CD4-positive, alpha-beta T cell (primary cell): ENCODE measurements around the gene ANO10. TPM values are rescaled to one million over a fixed set of nuclear protein-coding genes. Genes with fewer than 3 reads are reported as not detected.

ENCODE experiments used
- ATAC-seq: fragments of 200-7000 bp; cut with Tn5 transposase; one replicate; pipeline ENCODE4 v1.10.0; 2022; ENCODE audit warnings: mild to moderate bottlenecking; ENCODE audit not compliant: poor library complexity
- CTCF ChIA-PET: fragments of 350-600 bp; sonication (Branson Sonifier 250); formaldehyde crosslinking; loops from one replicate; lab custom pipeline; 2021; ENCODE audit warnings: antibody characterized with exemption, inconsistent platforms; lab: Charles Lee
- POLR2A ChIA-PET: fragments of 350-600 bp; sonication (Branson Sonifier 250); formaldehyde crosslinking; loops from one replicate; lab custom pipeline; 2021; ENCODE audit warnings: antibody characterized with exemption, inconsistent platforms; lab: Charles Lee
- DNase-seq, 14 experiments: peaks; one replicate each; pipeline ENCODE4 v3.0.0-alpha.2; 2013 to 2020; ENCODE audit warnings: mixed read lengths in 2 of 14
- H3K27ac ChIP-seq, 2 donors: one replicate each; pipeline versions ENCODE4 v1.5.1 to v1.7.0; 2013; ENCODE audit warnings: low read length in 2 of 2, low read depth in 1 of 2, mild to moderate bottlenecking in 1 of 2
- H3K27me3 ChIP-seq, 2 experiments: 1 replicate in 1 of 2; 2 replicates in 1 of 2; pipeline versions ENCODE4 v1.6.1 to v1.7.0; 2013; ENCODE audit warnings: low read length in 2 of 2, control low read depth in 1 of 2, mild to moderate bottlenecking in 1 of 2, moderate library complexity in 1 of 2; ENCODE audit not compliant: insufficient read depth in 2 of 2, control insufficient read depth in 1 of 2
- H3K36me3 ChIP-seq: one replicate; pipeline ENCODE4 v1.6.1; 2013; ENCODE audit warnings: low read length, control low read depth; ENCODE audit not compliant: insufficient read depth
- H3K4me1 ChIP-seq: one replicate; pipeline ENCODE4 v1.6.1; 2013; ENCODE audit warnings: low read length, control low read depth; ENCODE audit not compliant: insufficient read depth
- H3K4me3 ChIP-seq: one replicate; pipeline ENCODE4 v1.5.1; 2013; ENCODE audit warnings: mild to moderate bottlenecking, low read length, moderate library complexity
- H3K9me3 ChIP-seq, 2 experiments: 1 replicate in 1 of 2; 2 replicates in 1 of 2; pipeline versions ENCODE4 v1.6.1 to v1.7.0; 2013; ENCODE audit warnings: low read length in 2 of 2, mild to moderate bottlenecking in 2 of 2, control low read depth in 1 of 2, moderate library complexity in 1 of 2; ENCODE audit not compliant: control insufficient read depth in 1 of 2, insufficient read depth in 1 of 2
- H3K27ac Mint-ChIP-seq: one replicate; pipeline ENCODE4 v1.8.0; 2020; ENCODE audit warnings: mixed read lengths
- H3K27me3 Mint-ChIP-seq: one replicate; pipeline ENCODE4 v1.8.0; 2021; ENCODE audit warnings: mixed read lengths
- H3K36me3 Mint-ChIP-seq: one replicate; pipeline ENCODE4 v1.8.0; 2021; ENCODE audit warnings: low read depth, mixed read lengths
- H3K4me1 Mint-ChIP-seq: one replicate; pipeline ENCODE4 v1.8.0; 2021; ENCODE audit warnings: low read depth, mixed read lengths
- H3K4me3 Mint-ChIP-seq: one replicate; pipeline ENCODE4 v1.8.0; 2020; ENCODE audit warnings: mild to moderate bottlenecking, mixed read lengths
- H3K9me3 Mint-ChIP-seq: one replicate; pipeline ENCODE4 v1.8.0; 2020; ENCODE audit warnings: mixed read lengths
- intact Hi-C, 2 experiments: fragments of 100-400 bp; cut with DNase I in 1 of 2; cut with micrococcal nuclease in 1 of 2; formaldehyde crosslinking; loops; one replicate each; pipeline versions ENCODE4 v1.15.1 to v1.9.0; 2023 to 2025; cut with DNase I, micrococcal nuclease
- total RNA-seq, 174 experiments: library from RNA in 2 of 174; stranded (reverse) in 2 of 174; gene quantifications; one replicate each; pipeline ENCODE4 v1.2.3 and lab custom pipeline; 2021 to 2026
- TF ChIP-seq, protein P1 (sequence below): fragments of 200-600 bp; IDR thresholded peaks from one replicate; pipeline ENCODE4 v1.8.0; 2022; ENCODE audit warnings: antibody characterized with exemption, mild to moderate bottlenecking

Gene ANO10
- total RNA-seq, 2 experiments from 2014 or later: 6.9 to 8.0 TPM

DNA sequence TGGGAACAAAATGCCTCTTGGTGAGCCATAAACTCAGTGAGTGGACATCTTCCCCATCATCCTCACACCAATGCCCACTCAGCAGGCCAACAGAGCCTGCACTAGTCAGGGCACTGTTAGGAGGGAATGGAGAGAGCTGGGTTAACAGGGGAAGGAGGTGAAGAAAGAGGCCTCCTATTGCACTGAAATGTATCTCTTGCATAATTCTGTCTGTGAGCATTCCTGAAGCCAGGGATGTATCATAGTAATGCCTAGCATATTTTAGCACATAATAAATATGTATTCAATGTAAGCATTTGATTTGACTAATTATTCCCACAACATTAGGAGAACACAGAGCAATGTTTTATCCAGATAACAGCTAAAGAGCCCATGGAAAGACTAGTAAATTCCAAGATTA is 81.2 kb downstream of the ANO10 start:
- Histone ChIP-seq H3K9me3 (no peaks in the 10 kb centered on the region), H3K4me1 (no peaks in the 10 kb centered on the region), H3K4me3 (no peak overlapping the region), H3K27me3 (no peaks in the 10 kb centered on the region), H3K27ac (no peak overlapping the region), H3K36me3 (no peaks in the 10 kb centered on the region)
- no peaks in the 10 kb centered on the region for H3K4me1 Mint-ChIP-seq
- no peak overlapping the region for H3K27ac Mint-ChIP-seq
- TF ChIP-seq, protein P1, sequence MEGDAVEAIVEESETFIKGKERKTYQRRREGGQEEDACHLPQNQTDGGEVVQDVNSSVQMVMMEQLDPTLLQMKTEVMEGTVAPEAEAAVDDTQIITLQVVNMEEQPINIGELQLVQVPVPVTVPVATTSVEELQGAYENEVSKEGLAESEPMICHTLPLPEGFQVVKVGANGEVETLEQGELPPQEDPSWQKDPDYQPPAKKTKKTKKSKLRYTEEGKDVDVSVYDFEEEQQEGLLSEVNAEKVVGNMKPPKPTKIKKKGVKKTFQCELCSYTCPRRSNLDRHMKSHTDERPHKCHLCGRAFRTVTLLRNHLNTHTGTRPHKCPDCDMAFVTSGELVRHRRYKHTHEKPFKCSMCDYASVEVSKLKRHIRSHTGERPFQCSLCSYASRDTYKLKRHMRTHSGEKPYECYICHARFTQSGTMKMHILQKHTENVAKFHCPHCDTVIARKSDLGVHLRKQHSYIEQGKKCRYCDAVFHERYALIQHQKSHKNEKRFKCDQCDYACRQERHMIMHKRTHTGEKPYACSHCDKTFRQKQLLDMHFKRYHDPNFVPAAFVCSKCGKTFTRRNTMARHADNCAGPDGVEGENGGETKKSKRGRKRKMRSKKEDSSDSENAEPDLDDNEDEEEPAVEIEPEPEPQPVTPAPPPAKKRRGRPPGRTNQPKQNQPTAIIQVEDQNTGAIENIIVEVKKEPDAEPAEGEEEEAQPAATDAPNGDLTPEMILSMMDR: no peak
- no peaks in the 10 kb centered on the region for H3K36me3 Mint-ChIP-seq
- no peak for DNase-seq
- H3K27me3 Mint-ChIP-seq: no peaks in the 10 kb centered on the region
- no peak overlapping the region for H3K4me3 Mint-ChIP-seq
- no peaks in the 10 kb centered on the region for H3K9me3 Mint-ChIP-seq
- no peak for ATAC-seq
- ChIA-PET CTCF (interaction anchor here (1.7 kb wide), 1 partner anchor 658 kb away, joined by 5 read pairs; no protein-coding TSS in a partner anchor), POLR2A (no interaction called here)
- intact Hi-C loops: loop anchor here in 1 of 2 experiments (5.0 kb wide), 4 partner anchors 97 to 572 kb away; no protein-coding TSS in a partner anchor

GRCh38 chr3:43539321-43539720 is 82.5 kb downstream of the ANO10 start:
- Histone ChIP-seq H3K4me3 (no peak overlapping the region), H3K27me3 (no peaks in the 10 kb centered on the region), H3K4me1 (no peaks in the 10 kb centered on the region), H3K36me3 (no peaks in the 10 kb centered on the region), H3K9me3 (no peaks in the 10 kb centered on the region), H3K27ac (no peak overlapping the region)
- no peak overlapping the region for H3K4me3 Mint-ChIP-seq
- no peaks in the 10 kb centered on the region for H3K27me3 Mint-ChIP-seq
- DNase-seq: no peak
- H3K27ac Mint-ChIP-seq: no peak overlapping the region
- intact Hi-C loops: no loop called here
- no peaks in the 10 kb centered on the region for H3K4me1 Mint-ChIP-seq
- no peak for ATAC-seq
- POLR2A ChIA-PET: no interaction called here
- no peaks in the 10 kb centered on the region for H3K36me3 Mint-ChIP-seq
- TF ChIP-seq, protein P1: no peak
- no peaks in the 10 kb centered on the region for H3K9me3 Mint-ChIP-seq
- CTCF ChIA-PET: interaction anchor here (1.7 kb wide), 1 partner anchor 659 kb away, joined by 5 read pairs; no protein-coding TSS in a partner anchor

DNA sequence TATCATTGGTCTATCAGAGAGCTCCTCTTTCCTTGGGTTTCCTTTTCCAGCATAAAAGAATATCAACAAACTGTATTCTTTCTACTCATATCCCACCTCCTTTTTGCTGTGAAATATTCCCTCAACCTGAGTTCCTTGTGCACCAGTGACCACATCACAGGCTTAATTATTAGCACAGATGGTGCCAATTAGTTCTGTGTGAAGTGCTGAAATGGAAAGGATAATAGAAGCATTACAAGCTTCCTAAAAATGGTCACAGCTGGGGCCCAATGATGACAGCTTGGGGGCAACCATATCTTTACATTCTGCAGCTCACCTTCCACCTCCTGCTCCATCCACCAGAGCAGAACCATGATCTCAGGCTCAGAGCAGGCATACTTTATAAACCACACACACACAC is 84.6 kb downstream of the ANO10 start:
- Mint-ChIP-seq H3K4me1 (no peaks in the 10 kb centered on the region), H3K9me3 (no peaks in the 10 kb centered on the region), H3K27me3 (no peaks in the 10 kb centered on the region), H3K4me3 (no peak overlapping the region), H3K27ac (no peak overlapping the region), H3K36me3 (no peaks in the 10 kb centered on the region)
- Histone ChIP-seq H3K27me3 (no peaks in the 10 kb centered on the region), H3K36me3 (no peaks in the 10 kb centered on the region), H3K4me1 (no peaks in the 10 kb centered on the region), H3K9me3 (no peaks in the 10 kb centered on the region), H3K27ac (no peak overlapping the region), H3K4me3 (no peak overlapping the region)
- intact Hi-C loops: no loop called here
- TF ChIP-seq, protein P1: no peak
- ATAC-seq: no peak
- POLR2A ChIA-PET: no interaction called here
- CTCF ChIA-PET: no interaction called here
- no peak for DNase-seq
